ENCODE data around the gene SP6.

The SP6 gene

GRCh38 chr17:47797797-47798196 lies 53.2 kb downstream of the SP6 start:
- DNase-seq (ENCODE audit: low read depth) = no peak
- TF ChIP-seq CTCF (conservative IDR thresholded peaks at IDR 0.05; ENCODE audit: low read depth, low read length) = no peak
- no peak overlapping the region for H3K4me3 ChIP-seq (ENCODE audit: low read depth, low read length)
